ENCODE measurements around the gene CREB5.

CREB5 gene

DNA sequence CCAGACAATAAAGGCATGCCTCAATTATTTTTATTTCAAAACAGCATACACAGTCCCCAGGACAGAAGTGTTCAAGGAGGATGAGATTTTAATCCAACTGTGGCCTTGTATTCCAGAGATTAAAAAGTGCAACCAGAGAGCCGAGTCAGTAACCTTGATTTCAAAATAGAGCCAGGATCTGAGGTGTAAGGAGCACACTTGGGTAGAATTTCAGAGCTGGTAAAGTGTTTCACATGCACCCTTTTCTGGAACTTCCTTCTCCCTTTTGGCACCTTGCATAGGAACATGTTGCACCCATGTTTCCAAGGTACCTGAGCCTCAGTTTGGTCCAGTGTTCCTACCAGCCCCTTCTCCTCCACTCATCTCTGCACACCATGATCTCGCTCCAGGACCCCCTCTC, 320.7 kb downstream of the CREB5 start:
- Histone ChIP-seq H3K27me3 (ENCODE audit: insufficient read depth, low read length) (no peaks in the 10 kb centered on the region), H3K4me1 (ENCODE audit: insufficient read depth, low read length) (peaks cover 36% of the 10 kb centered on the region), H3K4me3 (ENCODE audit: low read length) (no peak overlapping the region), H3K9me3 (ENCODE audit: low read length) (no peaks in the 10 kb centered on the region), H2AFZ (ENCODE audit: low read depth, low read length) (no peak overlapping the region), H3K36me3 (ENCODE audit: insufficient read depth, low read length) (no peaks in the 10 kb centered on the region)

DNA sequence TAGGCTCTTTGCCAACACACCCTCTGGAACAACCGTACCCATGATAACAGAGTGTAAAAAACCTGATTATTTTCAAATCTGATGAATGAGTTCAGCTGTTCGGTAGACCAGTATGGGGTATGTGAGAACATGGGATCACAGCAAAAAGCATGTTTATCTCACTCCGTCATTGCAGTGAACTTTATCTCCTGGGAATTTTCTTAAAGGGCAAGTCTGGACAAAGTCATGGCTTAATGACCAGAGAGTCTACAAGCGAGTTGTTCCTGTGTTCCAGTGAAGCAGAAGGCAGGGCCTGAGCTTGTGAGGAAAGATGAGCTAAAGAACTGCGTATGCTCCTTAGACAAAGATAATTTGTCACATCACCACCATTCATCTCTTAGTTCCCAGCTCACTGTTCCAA, 326.1 kb downstream of the CREB5 start:
- Histone ChIP-seq H3K4me1 (ENCODE audit: insufficient read depth, low read length) (no peaks in the 10 kb centered on the region), H3K27me3 (ENCODE audit: insufficient read depth, low read length) (no peaks in the 10 kb centered on the region), H3K9me3 (ENCODE audit: low read length) (no peaks in the 10 kb centered on the region), H2AFZ (ENCODE audit: low read depth, low read length) (no peak overlapping the region), H3K4me3 (ENCODE audit: low read length) (no peak overlapping the region), H3K36me3 (ENCODE audit: insufficient read depth, low read length) (no peaks in the 10 kb centered on the region)

DNA sequence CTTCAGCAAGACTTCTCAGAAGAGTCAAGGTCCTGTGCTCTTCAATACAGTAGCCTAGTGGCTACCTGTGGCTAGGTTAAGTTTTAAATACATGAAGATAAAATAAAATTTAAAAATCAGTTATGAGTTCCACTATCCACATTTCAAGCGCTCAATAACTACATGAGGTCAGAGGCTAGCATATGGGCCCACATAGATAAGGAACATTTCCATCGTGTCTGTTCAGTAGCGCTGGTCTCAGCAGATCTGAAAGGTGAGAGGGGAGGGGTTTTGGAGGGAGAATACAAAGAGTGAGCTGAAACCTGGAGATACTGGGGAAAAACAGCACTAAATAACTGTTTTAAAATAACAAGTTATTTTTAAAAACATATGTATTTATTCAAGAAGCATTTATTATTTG, 326.8 kb downstream of the CREB5 start:
- no peak overlapping the region for H3K4me3 ChIP-seq (ENCODE audit: low read length)
- H3K27me3 ChIP-seq (ENCODE audit: insufficient read depth, low read length), result no peaks in the 10 kb centered on the region
- H3K9me3 ChIP-seq (ENCODE audit: low read length), result no peaks in the 10 kb centered on the region
- H3K4me1 ChIP-seq (ENCODE audit: insufficient read depth, low read length), result no peaks in the 10 kb centered on the region
- H2AFZ ChIP-seq (ENCODE audit: low read depth, low read length), result no peak overlapping the region
- H3K36me3 ChIP-seq (ENCODE audit: insufficient read depth, low read length), result no peaks in the 10 kb centered on the region

DNA sequence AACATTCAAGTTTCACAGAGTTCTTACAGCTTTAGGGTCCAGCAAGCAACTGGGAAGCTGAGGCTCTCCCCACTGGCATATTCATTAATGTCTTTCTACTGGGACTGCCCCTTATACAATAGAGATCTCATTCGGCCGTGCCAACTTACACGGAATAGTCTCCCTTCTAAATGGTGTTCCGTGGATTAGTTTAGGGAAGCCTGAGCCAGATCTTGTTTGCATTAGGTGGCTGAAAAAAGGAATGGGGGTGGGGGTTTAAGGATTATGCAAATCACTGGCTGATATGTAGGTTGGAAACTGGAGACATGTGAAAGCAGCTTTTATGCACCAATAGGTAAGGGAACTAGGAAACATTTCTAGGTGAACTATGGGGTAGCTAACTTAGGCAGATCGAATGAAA, 327.5 kb downstream of the CREB5 start:
- no peaks in the 10 kb centered on the region for H3K9me3 ChIP-seq (ENCODE audit: low read length)
- no peak overlapping the region for H3K4me3 ChIP-seq (ENCODE audit: low read length)
- no peaks in the 10 kb centered on the region for H3K4me1 ChIP-seq (ENCODE audit: insufficient read depth, low read length)
- no peaks in the 10 kb centered on the region for H3K36me3 ChIP-seq (ENCODE audit: insufficient read depth, low read length)
- no peaks in the 10 kb centered on the region for H3K27me3 ChIP-seq (ENCODE audit: insufficient read depth, low read length)
- no peak overlapping the region for H2AFZ ChIP-seq (ENCODE audit: low read depth, low read length)

DNA sequence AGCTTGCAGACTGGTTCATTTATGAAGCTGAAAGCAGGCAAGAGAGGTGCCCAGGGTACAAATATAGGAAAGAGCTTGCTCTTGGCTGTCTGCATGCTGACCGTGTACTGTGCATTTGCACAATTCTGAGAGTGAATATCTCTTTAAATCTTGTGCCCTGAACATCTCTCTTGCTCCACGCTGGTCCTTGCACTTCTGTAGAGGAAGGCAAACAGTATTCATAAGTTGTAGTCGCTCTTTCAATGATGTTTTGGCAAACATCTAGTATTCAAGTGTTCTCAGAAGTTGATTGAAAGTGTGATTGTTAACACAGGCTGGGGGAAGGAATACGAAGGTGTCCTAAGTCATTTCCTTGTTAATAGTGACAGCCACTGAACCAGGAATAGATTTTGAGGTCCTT, 332.6 kb downstream of the CREB5 start:
- H3K4me3 ChIP-seq (ENCODE audit: low read length), result no peak overlapping the region
- no peak overlapping the region for H2AFZ ChIP-seq (ENCODE audit: low read depth, low read length)
- no peaks in the 10 kb centered on the region for H3K36me3 ChIP-seq (ENCODE audit: insufficient read depth, low read length)
- peaks cover 13% of the 10 kb centered on the region for H3K4me1 ChIP-seq (ENCODE audit: insufficient read depth, low read length)
- H3K9me3 ChIP-seq (ENCODE audit: low read length), result no peaks in the 10 kb centered on the region
- H3K27me3 ChIP-seq (ENCODE audit: insufficient read depth, low read length), result no peaks in the 10 kb centered on the region

DNA sequence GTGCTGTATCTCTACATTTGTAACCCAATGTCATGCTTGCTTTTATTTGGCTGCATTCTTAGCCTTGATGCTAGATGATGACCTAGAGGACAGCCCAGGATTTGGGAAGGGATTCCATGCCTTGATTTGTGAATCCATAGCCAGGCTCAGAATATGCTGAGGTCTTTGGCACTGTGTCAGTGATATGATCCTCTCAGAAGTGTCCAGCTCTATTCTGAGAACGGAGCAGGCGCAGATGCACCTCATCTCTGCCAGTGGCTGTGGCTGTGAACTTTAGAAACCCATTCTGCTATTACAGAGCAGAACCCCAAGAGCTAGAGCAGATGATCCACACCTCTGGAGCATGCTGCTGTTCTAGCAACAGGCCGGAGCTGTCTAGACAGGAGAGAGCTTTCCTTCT, 333.0 kb downstream of the CREB5 start:
- Histone ChIP-seq H3K4me3 (ENCODE audit: low read length) (no peak overlapping the region), H2AFZ (ENCODE audit: low read depth, low read length) (no peak overlapping the region), H3K9me3 (ENCODE audit: low read length) (no peaks in the 10 kb centered on the region), H3K4me1 (ENCODE audit: insufficient read depth, low read length) (peaks cover 13% of the 10 kb centered on the region), H3K36me3 (ENCODE audit: insufficient read depth, low read length) (no peaks in the 10 kb centered on the region), H3K27me3 (ENCODE audit: insufficient read depth, low read length) (no peaks in the 10 kb centered on the region)

DNA sequence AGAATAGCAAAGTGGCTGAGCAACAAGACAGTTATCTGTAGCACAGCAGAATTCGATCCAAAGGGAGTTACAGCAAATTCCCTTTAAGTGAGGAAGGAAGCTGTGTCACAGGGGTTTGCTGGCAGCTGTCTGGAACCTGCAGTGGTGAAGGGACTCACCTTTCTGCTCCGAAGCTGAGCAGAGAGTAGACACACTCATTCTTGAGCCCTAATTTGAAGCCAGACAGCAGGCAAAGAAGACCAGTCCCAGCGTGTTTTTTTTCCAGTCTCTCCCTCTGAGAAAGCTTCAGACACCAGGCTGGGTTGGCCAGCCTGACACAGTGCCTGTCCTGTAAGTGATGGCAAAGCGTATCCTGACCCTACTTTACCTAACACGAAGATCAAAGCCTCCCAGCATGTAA, 335.1 kb downstream of the CREB5 start:
- H3K36me3 ChIP-seq (ENCODE audit: insufficient read depth, low read length), result no peaks in the 10 kb centered on the region
- no peaks in the 10 kb centered on the region for H3K9me3 ChIP-seq (ENCODE audit: low read length)
- H3K27me3 ChIP-seq (ENCODE audit: insufficient read depth, low read length), result no peaks in the 10 kb centered on the region
- peaks cover 13% of the 10 kb centered on the region for H3K4me1 ChIP-seq (ENCODE audit: insufficient read depth, low read length)
- no peak overlapping the region for H2AFZ ChIP-seq (ENCODE audit: low read depth, low read length)
- H3K4me3 ChIP-seq (ENCODE audit: low read length), result no peak overlapping the region

DNA sequence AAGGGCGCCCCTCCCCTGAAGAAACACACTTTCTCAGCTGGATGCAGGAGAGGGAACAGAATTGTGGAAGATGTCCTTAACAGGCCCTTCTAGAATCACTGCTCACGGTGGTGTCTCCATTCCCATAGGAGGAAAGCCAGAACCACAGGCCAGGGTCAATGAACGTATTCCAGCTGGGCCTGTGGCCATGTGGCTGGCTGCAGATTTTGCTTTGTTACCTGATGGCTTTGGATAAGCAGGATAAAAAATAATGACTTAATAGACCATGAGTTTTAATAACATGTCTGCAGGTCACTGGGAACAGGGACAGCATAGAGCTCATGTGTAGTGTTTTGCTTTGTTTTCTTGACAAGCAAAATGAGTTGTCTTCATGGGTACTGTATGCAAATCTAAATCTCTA, 335.5 kb downstream of the CREB5 start:
- Histone ChIP-seq H3K4me3 (ENCODE audit: low read length) (no peak overlapping the region), H3K27me3 (ENCODE audit: insufficient read depth, low read length) (no peaks in the 10 kb centered on the region), H3K4me1 (ENCODE audit: insufficient read depth, low read length) (peaks cover 13% of the 10 kb centered on the region), H3K36me3 (ENCODE audit: insufficient read depth, low read length) (no peaks in the 10 kb centered on the region), H2AFZ (ENCODE audit: low read depth, low read length) (no peak overlapping the region), H3K9me3 (ENCODE audit: low read length) (no peaks in the 10 kb centered on the region)

DNA sequence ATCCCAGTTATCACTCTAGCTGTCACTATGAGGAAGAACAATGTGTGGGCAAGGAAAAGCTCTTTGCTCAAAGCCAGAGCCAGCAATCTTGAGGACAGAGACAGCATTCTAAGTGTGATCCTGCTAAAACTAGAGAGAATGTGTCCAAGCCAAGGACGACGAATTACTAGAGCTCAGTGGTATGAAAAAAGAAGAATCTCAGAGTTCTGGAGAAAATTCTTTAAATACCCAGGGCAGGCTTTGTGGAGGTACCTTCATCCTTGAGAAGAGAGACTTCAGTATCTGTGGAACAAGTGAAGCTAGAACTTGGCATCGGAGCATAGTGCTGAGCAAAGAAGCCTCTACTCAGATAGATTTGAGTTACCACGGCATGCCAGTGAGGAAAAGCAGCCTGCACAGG, 336.0 kb downstream of the CREB5 start:
- peaks cover 18% of the 10 kb centered on the region for H3K4me1 ChIP-seq (ENCODE audit: insufficient read depth, low read length)
- H3K36me3 ChIP-seq (ENCODE audit: insufficient read depth, low read length), result no peaks in the 10 kb centered on the region
- H3K9me3 ChIP-seq (ENCODE audit: low read length), result no peaks in the 10 kb centered on the region
- H3K4me3 ChIP-seq (ENCODE audit: low read length), result no peak overlapping the region
- H3K27me3 ChIP-seq (ENCODE audit: insufficient read depth, low read length), result no peaks in the 10 kb centered on the region
- H2AFZ ChIP-seq (ENCODE audit: low read depth, low read length), result no peak overlapping the region

DNA sequence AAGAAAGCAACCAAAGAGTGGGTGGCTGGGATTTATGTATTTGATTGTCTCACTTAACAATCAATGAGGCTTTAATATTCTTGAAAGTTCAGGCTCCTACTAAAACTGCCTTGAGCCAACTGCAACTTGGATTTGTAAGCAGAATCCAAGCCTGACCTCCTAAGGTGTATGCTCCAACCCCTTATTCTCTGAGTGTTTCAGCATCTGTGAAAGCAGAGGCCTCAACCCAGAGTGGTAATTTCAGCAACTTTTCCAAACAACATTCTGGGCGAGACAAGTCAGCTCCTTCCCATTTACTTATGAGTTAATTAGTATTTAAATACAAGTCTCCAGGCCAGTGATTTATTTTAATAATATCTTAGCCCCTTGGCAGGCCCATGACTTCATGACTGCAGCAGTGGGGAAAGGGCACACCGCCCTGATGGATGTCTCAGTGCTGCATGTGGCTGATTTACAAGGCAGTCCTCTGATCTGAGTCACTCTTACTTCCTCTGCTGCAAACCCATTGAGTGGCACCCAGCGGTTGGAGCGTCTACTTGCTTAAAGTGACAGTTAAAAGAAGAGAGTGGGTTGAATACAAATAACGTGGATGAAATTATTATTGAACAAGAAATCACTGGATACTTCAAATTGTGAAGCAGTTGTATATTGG, 336.7 kb downstream of the CREB5 start:
- H2AFZ ChIP-seq (ENCODE audit: low read depth, low read length), result no peak overlapping the region
- no peak overlapping the region for H3K4me3 ChIP-seq (ENCODE audit: low read length)
- H3K27me3 ChIP-seq (ENCODE audit: insufficient read depth, low read length), result no peaks in the 10 kb centered on the region
- H3K9me3 ChIP-seq (ENCODE audit: low read length), result no peaks in the 10 kb centered on the region
- H3K36me3 ChIP-seq (ENCODE audit: insufficient read depth, low read length), result no peaks in the 10 kb centered on the region
- peaks cover 25% of the 10 kb centered on the region for H3K4me1 ChIP-seq (ENCODE audit: insufficient read depth, low read length)

DNA sequence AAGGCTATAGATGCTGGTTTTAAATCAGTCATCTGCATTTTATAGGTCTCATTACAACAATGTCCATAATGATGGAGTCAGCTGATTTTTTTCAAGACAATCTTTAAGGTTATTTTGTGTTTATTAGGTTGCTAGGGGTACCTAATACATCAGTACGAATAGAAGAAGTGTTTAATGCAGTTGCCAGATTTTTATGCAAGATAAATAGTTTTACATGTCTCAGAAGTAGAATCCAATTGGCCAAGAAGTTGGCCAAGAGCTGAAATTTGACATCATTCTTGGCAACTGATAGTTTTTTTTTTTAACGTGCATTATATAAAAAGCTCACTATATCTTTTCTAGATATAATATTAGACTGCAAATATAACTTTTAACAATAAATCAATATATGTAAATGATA, 337.3 kb downstream of the CREB5 start:
- Histone ChIP-seq H3K9me3 (ENCODE audit: low read length) (no peaks in the 10 kb centered on the region), H3K4me1 (ENCODE audit: insufficient read depth, low read length) (peaks cover 30% of the 10 kb centered on the region), H3K36me3 (ENCODE audit: insufficient read depth, low read length) (no peaks in the 10 kb centered on the region), H3K4me3 (ENCODE audit: low read length) (no peak overlapping the region), H3K27me3 (ENCODE audit: insufficient read depth, low read length) (no peaks in the 10 kb centered on the region), H2AFZ (ENCODE audit: low read depth, low read length) (no peak overlapping the region)

DNA sequence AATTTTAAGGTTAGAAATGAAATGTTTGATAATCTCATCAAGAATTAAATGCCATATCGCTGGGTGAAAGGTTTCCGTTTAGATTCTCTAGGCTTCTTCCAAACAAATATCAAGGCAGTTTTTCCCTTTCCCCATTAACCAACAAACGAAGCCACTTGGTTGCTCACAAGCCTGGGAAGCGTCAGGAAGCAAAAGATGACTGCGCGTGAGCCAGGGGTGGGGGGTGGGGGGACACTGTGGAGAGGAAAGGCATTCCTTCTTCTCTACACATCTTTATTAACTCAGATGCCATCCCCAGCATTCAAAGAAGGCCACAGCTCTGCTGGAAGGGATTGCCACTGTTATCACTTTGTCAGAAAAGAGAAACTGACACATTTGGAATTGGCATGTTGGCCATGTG, 338.7 kb downstream of the CREB5 start:
- Histone ChIP-seq H2AFZ (ENCODE audit: low read depth, low read length) (no peak overlapping the region), H3K36me3 (ENCODE audit: insufficient read depth, low read length) (no peaks in the 10 kb centered on the region), H3K4me1 (ENCODE audit: insufficient read depth, low read length) (peaks cover 30% of the 10 kb centered on the region), H3K27me3 (ENCODE audit: insufficient read depth, low read length) (no peaks in the 10 kb centered on the region), H3K4me3 (ENCODE audit: low read length) (no peak overlapping the region), H3K9me3 (ENCODE audit: low read length) (no peaks in the 10 kb centered on the region)

DNA sequence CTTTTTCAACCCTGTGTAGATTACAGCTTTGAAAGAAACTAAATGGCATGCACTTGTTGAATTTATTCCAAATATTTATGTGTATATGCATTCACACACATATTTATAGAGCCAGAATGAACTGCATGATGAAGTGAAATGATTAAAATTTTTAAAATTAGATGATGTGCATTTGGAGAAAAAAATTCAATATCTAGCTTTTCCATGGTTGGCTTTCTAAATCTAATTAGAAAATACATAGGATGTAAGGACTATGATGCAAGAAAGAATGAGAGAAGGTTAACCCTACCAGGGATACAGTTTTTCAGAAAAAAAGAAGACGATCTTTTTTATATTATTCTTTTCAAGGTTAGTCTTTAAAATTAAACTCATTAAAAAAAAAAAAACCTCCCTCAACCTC, 341.3 kb downstream of the CREB5 start:
- Histone ChIP-seq H3K36me3 (ENCODE audit: insufficient read depth, low read length) (no peaks in the 10 kb centered on the region), H3K4me1 (ENCODE audit: insufficient read depth, low read length) (peaks cover 29% of the 10 kb centered on the region), H3K9me3 (ENCODE audit: low read length) (no peaks in the 10 kb centered on the region), H3K27me3 (ENCODE audit: insufficient read depth, low read length) (no peaks in the 10 kb centered on the region), H3K4me3 (ENCODE audit: low read length) (no peak overlapping the region), H2AFZ (ENCODE audit: low read depth, low read length) (no peak overlapping the region)

DNA sequence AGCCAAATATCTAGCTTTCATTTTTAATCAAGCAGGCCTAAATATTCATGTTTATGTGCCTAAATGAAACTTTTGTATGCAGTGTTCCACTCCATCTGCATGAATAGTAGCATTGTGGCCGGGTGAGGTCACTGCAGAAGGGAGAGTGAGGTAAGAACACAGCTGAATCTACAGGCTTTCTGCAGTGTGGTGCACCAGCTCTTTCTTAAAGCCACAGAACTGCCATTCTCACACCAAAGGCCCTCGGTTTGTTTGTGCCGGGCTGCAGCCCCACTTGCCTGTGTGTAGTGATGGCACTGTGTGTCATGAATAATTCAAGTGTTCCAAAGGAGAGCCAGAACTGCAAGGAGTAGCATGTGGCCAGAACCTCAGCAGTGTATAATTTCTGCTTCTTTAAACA, 341.7 kb downstream of the CREB5 start:
- no peaks in the 10 kb centered on the region for H3K9me3 ChIP-seq (ENCODE audit: low read length)
- H3K4me3 ChIP-seq (ENCODE audit: low read length), result no peak overlapping the region

More for the DNA sequence above, 341.7 kb downstream of the CREB5 start:
- peaks cover 29% of the 10 kb centered on the region for H3K4me1 ChIP-seq (ENCODE audit: insufficient read depth, low read length)
- H3K36me3 ChIP-seq (ENCODE audit: insufficient read depth, low read length), result no peaks in the 10 kb centered on the region
- no peak overlapping the region for H2AFZ ChIP-seq (ENCODE audit: low read depth, low read length)
- no peaks in the 10 kb centered on the region for H3K27me3 ChIP-seq (ENCODE audit: insufficient read depth, low read length)
